Measurements from ENCODE around the gene PDXK. TPM values are rescaled to one million over a fixed set of nuclear protein-coding genes. Genes with fewer than 3 reads are reported as not detected.
A peak's percentile ranks its signal among the peaks of the same experiment; 100 is the strongest.

The PDXK gene
- total and polyA plus RNA-seq, 9 donors = 20.9 to 31.6 (median 21.8) TPM

GRCh38 chr21:43778469-43779335, 59.8 kb downstream of the PDXK start:
- no peak overlapping the region for H3K27ac ChIP-seq (ENCODE audit: low read length)

GRCh38 chr21:43779660-43780059, 60.7 kb downstream of the PDXK start:
- no CpG with 5 or more reads among the region's 5 CpGs for WGBS (ENCODE audit: insufficient coverage)
- H3K4me1 ChIP-seq (ENCODE audit: control insufficient read depth, insufficient read depth, low read length) = peaks cover 4% of the 10 kb centered on the region
- H3K9me3 ChIP-seq (replicated peaks; ENCODE audit: control insufficient read depth, low read depth, low read length) = no peaks in the 10 kb centered on the region
- H3K27me3 ChIP-seq (ENCODE audit: control insufficient read depth, insufficient read depth, low read length) = peaks cover 3% of the 10 kb centered on the region
- H3K27ac ChIP-seq (ENCODE audit: low read length) = no peak overlapping the region
- H3K36me3 ChIP-seq (ENCODE audit: control insufficient read depth, insufficient read depth, low read length) = peaks cover 1% of the 10 kb centered on the region
- no peak for DNase-seq
- H3K4me3 ChIP-seq (ENCODE audit: low read length) = no peak overlapping the region

More at GRCh38 chr21:43778469-43779335, 59.8 kb downstream of the PDXK start:
- WGBS (ENCODE audit: insufficient coverage) = 38% methylated on average over 16 of the region's 20 CpGs
- H3K27me3 ChIP-seq (ENCODE audit: control insufficient read depth, insufficient read depth, low read length) = peaks cover 3% of the 10 kb centered on the region
- DNase-seq = peak; percentile 54
- H3K4me3 ChIP-seq (ENCODE audit: low read length) = no peak overlapping the region
- H3K4me1 ChIP-seq (ENCODE audit: control insufficient read depth, insufficient read depth, low read length) = peaks cover 4% of the 10 kb centered on the region
- H3K9me3 ChIP-seq (replicated peaks; ENCODE audit: control insufficient read depth, low read depth, low read length) = no peaks in the 10 kb centered on the region
- peaks cover 11% of the 10 kb centered on the region for H3K36me3 ChIP-seq (ENCODE audit: control insufficient read depth, insufficient read depth, low read length)

GRCh38 chr21:43781846-43782245, 62.9 kb downstream of the PDXK start:
- no peak for DNase-seq
- no peak overlapping the region for H3K27ac ChIP-seq (ENCODE audit: low read length)
- no peaks in the 10 kb centered on the region for H3K9me3 ChIP-seq (replicated peaks; ENCODE audit: control insufficient read depth, low read depth, low read length)

GRCh38 chr21:43782431-43783097, 63.6 kb downstream of the PDXK start:
- WGBS (ENCODE audit: insufficient coverage) = 53% methylated on average over 2 of the region's 5 CpGs
- Histone ChIP-seq H3K4me3 (ENCODE audit: low read length) (no peak overlapping the region), H3K27ac (ENCODE audit: low read length) (no peak overlapping the region), H3K4me1 (ENCODE audit: control insufficient read depth, insufficient read depth, low read length) (no peaks in the 10 kb centered on the region), H3K9me3 (replicated peaks; ENCODE audit: control insufficient read depth, low read depth, low read length) (no peaks in the 10 kb centered on the region), H3K27me3 (ENCODE audit: control insufficient read depth, insufficient read depth, low read length) (peaks cover 5% of the 10 kb centered on the region), H3K36me3 (ENCODE audit: control insufficient read depth, insufficient read depth, low read length) (no peaks in the 10 kb centered on the region)
- no peak for DNase-seq

More at GRCh38 chr21:43781846-43782245, 62.9 kb downstream of the PDXK start:
- Histone ChIP-seq H3K4me1 (ENCODE audit: control insufficient read depth, insufficient read depth, low read length) (no peaks in the 10 kb centered on the region), H3K27me3 (ENCODE audit: control insufficient read depth, insufficient read depth, low read length) (peaks cover 5% of the 10 kb centered on the region), H3K4me3 (ENCODE audit: low read length) (no peak overlapping the region), H3K36me3 (ENCODE audit: control insufficient read depth, insufficient read depth, low read length) (no peaks in the 10 kb centered on the region)
- WGBS (ENCODE audit: insufficient coverage) = 78% methylated on average over 6 of the region's 6 CpGs

- no peak overlapping the region for H3K4me3 ChIP-seq (ENCODE audit: low read length)
- no peaks in the 10 kb centered on the region for H3K36me3 ChIP-seq (ENCODE audit: control insufficient read depth, insufficient read depth, low read length)
- no peak overlapping the region for H3K27ac ChIP-seq (ENCODE audit: low read length)
- peaks cover 2% of the 10 kb centered on the region for H3K27me3 ChIP-seq (ENCODE audit: control insufficient read depth, insufficient read depth, low read length)
- no peak for DNase-seq
- no peaks in the 10 kb centered on the region for H3K9me3 ChIP-seq (replicated peaks; ENCODE audit: control insufficient read depth, low read depth, low read length)
- no peaks in the 10 kb centered on the region for H3K4me1 ChIP-seq (ENCODE audit: control insufficient read depth, insufficient read depth, low read length)
- WGBS (ENCODE audit: insufficient coverage) = 70% methylated on average over 15 of the region's 17 CpGs
Observed at GRCh38 chr21:43783098-43783700, 64.3 kb downstream of the PDXK start.

GRCh38 chr21:43785134-43785533, 66.2 kb downstream of the PDXK start:
- Histone ChIP-seq H3K9me3 (replicated peaks; ENCODE audit: control insufficient read depth, low read depth, low read length) (no peaks in the 10 kb centered on the region), H3K36me3 (ENCODE audit: control insufficient read depth, insufficient read depth, low read length) (no peaks in the 10 kb centered on the region), H3K4me1 (ENCODE audit: control insufficient read depth, insufficient read depth, low read length) (peaks cover 1% of the 10 kb centered on the region), H3K27ac (ENCODE audit: low read length) (no peak overlapping the region), H3K4me3 (ENCODE audit: low read length) (no peak overlapping the region), H3K27me3 (ENCODE audit: control insufficient read depth, insufficient read depth, low read length) (peaks cover 2% of the 10 kb centered on the region)
- no CpG with 5 or more reads among the region's 3 CpGs for WGBS (ENCODE audit: insufficient coverage)
- DNase-seq = no peak

- 89% methylated on average over 18 of the region's 18 CpGs for WGBS (ENCODE audit: insufficient coverage)
- Histone ChIP-seq H3K27ac (ENCODE audit: low read length) (no peak overlapping the region), H3K27me3 (ENCODE audit: control insufficient read depth, insufficient read depth, low read length) (peaks cover 2% of the 10 kb centered on the region), H3K4me3 (ENCODE audit: low read length) (no peak overlapping the region), H3K36me3 (ENCODE audit: control insufficient read depth, insufficient read depth, low read length) (peaks cover 3% of the 10 kb centered on the region), H3K9me3 (replicated peaks; ENCODE audit: control insufficient read depth, low read depth, low read length) (no peaks in the 10 kb centered on the region), H3K4me1 (ENCODE audit: control insufficient read depth, insufficient read depth, low read length) (peaks cover 9% of the 10 kb centered on the region)
- no peak for DNase-seq
Observed at GRCh38 chr21:43786300-43786806, 67.4 kb downstream of the PDXK start.

GRCh38 chr21:43786807-43787440, 68.0 kb downstream of the PDXK start:
- 96% methylated on average over 38 of the region's 38 CpGs for WGBS (ENCODE audit: insufficient coverage)

GRCh38 chr21:43789276-43790009, 70.5 kb downstream of the PDXK start, which contains the start of gene RRP1:
TSS of gene RRP1 (plus strand) at chr21:43789577. CDS start at chr21:43789630, 53 bp downstream.
- peak within 1 kb of the TSS; percentile 93 for H3K27ac ChIP-seq (ENCODE audit: low read length)
- H3K27me3 ChIP-seq (ENCODE audit: control insufficient read depth, insufficient read depth, low read length) = peaks cover 2% of the 10 kb centered on the region
- H3K4me3 ChIP-seq (ENCODE audit: low read length) = peak within 1 kb of the TSS; percentile 91
- no peaks in the 10 kb centered on the region for H3K9me3 ChIP-seq (replicated peaks; ENCODE audit: control insufficient read depth, low read depth, low read length)
- peak; percentile 95 for DNase-seq
- peaks cover 30% of the 10 kb centered on the region for H3K36me3 ChIP-seq (ENCODE audit: control insufficient read depth, insufficient read depth, low read length)
- peaks cover 9% of the 10 kb centered on the region for H3K4me1 ChIP-seq (ENCODE audit: control insufficient read depth, insufficient read depth, low read length)
- WGBS (ENCODE audit: insufficient coverage) = under 1% methylated on average over 73 of the region's 83 CpGs

More at GRCh38 chr21:43786807-43787440, 68.0 kb downstream of the PDXK start:
- H3K4me1 ChIP-seq (ENCODE audit: control insufficient read depth, insufficient read depth, low read length) = peaks cover 9% of the 10 kb centered on the region
- H3K27me3 ChIP-seq (ENCODE audit: control insufficient read depth, insufficient read depth, low read length) = peaks cover 2% of the 10 kb centered on the region
- H3K4me3 ChIP-seq (ENCODE audit: low read length) = no peak overlapping the region
- no peak for DNase-seq
- H3K9me3 ChIP-seq (replicated peaks; ENCODE audit: control insufficient read depth, low read depth, low read length) = no peaks in the 10 kb centered on the region
- H3K27ac ChIP-seq (ENCODE audit: low read length) = no peak overlapping the region
- H3K36me3 ChIP-seq (ENCODE audit: control insufficient read depth, insufficient read depth, low read length) = peaks cover 6% of the 10 kb centered on the region

Measured in muscle of leg (tissue), 11 donors.